Upper lobe of left lung (tissue), 6 donors: ENCODE results near the gene TTLL5. TPM values are rescaled to one million over a fixed set of nuclear protein-coding genes. Genes with fewer than 3 reads are reported as not detected.
"Not testable (repeated sequence)": the region's sequence is repeated elsewhere in the genome, so short reads cannot be mapped to it uniquely, and the experiment has no call there.

ENCODE experiments used
- ATAC-seq, 2 donors: fragments of 200-7000 bp; cut with Tn5 transposase; one replicate each; pipeline ENCODE4 v1.9.1; 2022; ENCODE audit warnings: mild to moderate bottlenecking in 2 of 2, moderate library complexity in 2 of 2; ENCODE audit not compliant: low FRiP score in 2 of 2
- DNase-seq, 2 donors: peaks; one replicate each; pipeline ENCODE4 v3.0.0-alpha.2; 2019 to 2020
- H3K27ac ChIP-seq, 4 donors: fragments of 200-600 bp; sonication (generic); one replicate each; pipeline ENCODE4 v1.5.1; 2016 to 2019
- H3K27me3 ChIP-seq, 4 donors: fragments of 200-600 bp; sonication (generic); one replicate each; pipeline ENCODE4 v1.5.1; 2017 to 2019
- H3K36me3 ChIP-seq, 4 donors: fragments of 200-600 bp; sonication (generic); one replicate each; pipeline ENCODE4 v1.5.1; 2016 to 2019
- H3K4me1 ChIP-seq, 4 donors: fragments of 200-600 bp; sonication (generic); one replicate each; pipeline ENCODE4 v1.5.1; 2018 to 2019
- H3K4me3 ChIP-seq, 4 donors: fragments of 200-600 bp; sonication (generic); one replicate each; pipeline ENCODE4 v1.5.1; 2017 to 2019; ENCODE audit warnings: mild to moderate bottlenecking in 2 of 4, moderate library complexity in 1 of 4
- H3K9me3 ChIP-seq, 4 donors: fragments of 200-600 bp; sonication (generic); one replicate each; pipeline ENCODE4 v1.5.1; 2018 to 2019
- EP300 ChIP-seq, 4 donors: sonication (generic); formaldehyde crosslinking; IDR thresholded peaks; one replicate each; pipeline ENCODE4 v1.5.1; 2017; ENCODE audit warnings: antibody characterized with exemption in 4 of 4, control low read depth in 2 of 4
- POLR2A ChIP-seq, 4 donors: fragments of 450-650 bp; IDR thresholded peaks; one replicate each; pipeline ENCODE4 v1.5.1; 2016 to 2017; ENCODE audit warnings: antibody characterized with exemption in 4 of 4, mild to moderate bottlenecking in 2 of 4
- POLR2AphosphoS5 ChIP-seq, 2 donors: sonication (generic); formaldehyde crosslinking; IDR thresholded peaks; one replicate each; pipeline ENCODE4 v1.5.1; 2017; ENCODE audit warnings: antibody characterized with exemption in 2 of 2
- WGBS, 2 donors: methylation state at CpG; one replicate each; pipeline ENCODE4 v1.1.5; 2017 to 2018; 5-methylcytosine and 5-hydroxymethylcytosine counted together
- total RNA-seq, 6 donors: library from RNA; depleted of rRNA in 4 of 6; stranded (reverse); fragments of >200 nt in 4 of 6; gene quantifications; one replicate each; pipeline versions ENCODE4 v1.1.0 to v1.2.1, GENCODE V29; 2016 to 2021
- TF ChIP-seq, protein P1 (sequence below), 6 experiments: fragments of 450-650 bp in 4 of 6; fragments of 200-600 bp in 2 of 6; sonication (generic) in 2 of 6; IDR thresholded peaks; one replicate each; pipeline ENCODE4 v1.5.1; 2016 to 2019; ENCODE audit warnings: antibody characterized with exemption in 6 of 6
- donor health status: DM: no; HTN: no; CAD: no; lungs with moderate emphysema.
- donor health status: DM: no; HTN: yes; CAD: no; lungs with severe emphysema.

The TTLL5 gene
- total RNA-seq, 6 donors from 2014 or later: 24.5 to 85.9 (median 33.5) TPM

DNA sequence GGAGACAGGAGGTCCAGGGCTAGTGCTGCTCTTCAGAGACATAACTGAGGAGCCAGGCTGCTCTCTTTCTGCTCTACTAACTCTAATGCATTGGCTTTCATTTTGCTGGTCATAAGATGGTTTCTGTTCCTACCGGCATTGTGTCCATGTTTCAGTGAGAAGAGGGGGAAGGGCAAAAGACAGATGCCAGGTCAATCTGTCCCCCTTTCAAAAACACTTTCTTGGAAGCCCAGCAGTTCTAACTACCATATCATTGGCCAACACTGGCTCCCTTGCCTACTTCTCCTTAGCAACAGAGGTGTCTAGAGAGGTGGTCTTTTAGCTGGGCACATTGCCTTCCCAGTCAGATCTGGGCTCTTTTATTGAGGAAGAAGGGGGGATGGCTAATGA is 256.9 kb downstream of the TTLL5 start:
- no peaks in the 10 kb centered on the region for H3K4me1 ChIP-seq
- H3K36me3 ChIP-seq: no peaks in the 10 kb centered on the region
- WGBS, 2 donors: 53 to 89% methylated on average over 1 of the region's 1 CpG
- no peak overlapping the region for H3K27ac ChIP-seq
- ATAC-seq: no peak
- no peaks in the 10 kb centered on the region for H3K27me3 ChIP-seq
- peaks cover 0 to 5% (median 0%) of the 10 kb centered on the region in 4 donors for H3K9me3 ChIP-seq
- DNase-seq: no peak
- TF ChIP-seq, protein P1, sequence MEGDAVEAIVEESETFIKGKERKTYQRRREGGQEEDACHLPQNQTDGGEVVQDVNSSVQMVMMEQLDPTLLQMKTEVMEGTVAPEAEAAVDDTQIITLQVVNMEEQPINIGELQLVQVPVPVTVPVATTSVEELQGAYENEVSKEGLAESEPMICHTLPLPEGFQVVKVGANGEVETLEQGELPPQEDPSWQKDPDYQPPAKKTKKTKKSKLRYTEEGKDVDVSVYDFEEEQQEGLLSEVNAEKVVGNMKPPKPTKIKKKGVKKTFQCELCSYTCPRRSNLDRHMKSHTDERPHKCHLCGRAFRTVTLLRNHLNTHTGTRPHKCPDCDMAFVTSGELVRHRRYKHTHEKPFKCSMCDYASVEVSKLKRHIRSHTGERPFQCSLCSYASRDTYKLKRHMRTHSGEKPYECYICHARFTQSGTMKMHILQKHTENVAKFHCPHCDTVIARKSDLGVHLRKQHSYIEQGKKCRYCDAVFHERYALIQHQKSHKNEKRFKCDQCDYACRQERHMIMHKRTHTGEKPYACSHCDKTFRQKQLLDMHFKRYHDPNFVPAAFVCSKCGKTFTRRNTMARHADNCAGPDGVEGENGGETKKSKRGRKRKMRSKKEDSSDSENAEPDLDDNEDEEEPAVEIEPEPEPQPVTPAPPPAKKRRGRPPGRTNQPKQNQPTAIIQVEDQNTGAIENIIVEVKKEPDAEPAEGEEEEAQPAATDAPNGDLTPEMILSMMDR (IDR thresholded peaks at IDR 0.05): no peak
- no peak for TF ChIP-seq POLR2A (IDR thresholded peaks at IDR 0.05)
- H3K4me3 ChIP-seq: no peak overlapping the region

DNA sequence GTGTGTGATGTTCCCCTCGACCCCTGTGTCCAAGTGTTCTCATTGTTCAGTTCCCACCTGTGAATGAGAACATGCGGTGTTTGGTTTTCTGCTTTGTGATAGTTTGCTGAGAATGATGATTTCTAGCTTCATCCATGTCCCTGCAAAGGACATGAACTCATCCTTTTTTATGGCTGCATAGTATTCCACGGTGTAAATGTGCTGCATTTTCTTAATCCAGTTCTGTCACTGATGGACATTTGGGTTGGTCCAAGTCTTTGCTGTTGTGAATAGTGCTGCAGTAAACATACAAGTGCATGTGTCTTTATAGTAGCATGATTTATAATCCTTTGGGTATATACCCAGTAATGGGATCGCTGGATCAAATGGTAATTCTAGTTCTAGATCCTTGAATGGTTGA is 259.4 kb downstream of the TTLL5 start:
- not testable (repeated sequence) for DNase-seq, H3K36me3 ChIP-seq, H3K4me1 ChIP-seq, ATAC-seq, H3K9me3 ChIP-seq, H3K4me3 ChIP-seq, H3K27ac ChIP-seq, H3K27me3 ChIP-seq
- 98 to 100% methylated on average over 4 of the region's 4 CpGs for WGBS, 2 donors

DNA sequence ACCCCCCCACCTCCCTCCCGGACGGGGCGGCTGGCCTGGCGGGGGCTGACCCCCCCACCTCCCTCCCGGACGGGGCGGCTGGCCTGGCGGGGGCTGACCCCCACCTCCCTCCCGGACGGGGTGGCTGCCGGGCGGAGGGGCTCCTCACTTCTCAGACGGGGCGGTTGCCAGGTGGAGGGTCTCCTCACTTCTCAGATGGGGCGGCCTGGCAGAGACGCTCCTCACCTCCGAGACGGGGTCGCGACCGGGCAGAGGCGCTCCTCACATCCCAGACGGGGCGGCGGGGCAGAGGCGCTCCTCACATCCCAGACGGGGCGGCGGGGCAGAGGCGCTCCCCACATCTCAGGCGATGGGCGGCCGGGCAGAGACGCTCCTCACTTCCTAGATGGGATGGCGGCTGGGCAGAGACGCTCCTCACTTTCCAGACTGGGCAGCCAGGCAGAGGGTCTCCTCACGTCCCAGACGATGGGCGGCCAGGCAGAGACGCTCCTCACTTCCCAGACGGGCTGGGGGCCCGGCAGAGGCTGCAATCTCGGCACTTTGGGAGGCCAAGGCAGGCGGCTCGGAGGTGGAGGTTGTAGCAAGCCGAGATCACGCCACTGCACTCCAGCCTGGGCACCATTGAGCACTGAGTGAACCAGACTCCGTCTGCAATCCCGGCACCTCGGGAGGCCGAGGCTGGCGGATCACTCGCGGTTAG is 264.2 kb downstream of the TTLL5 start:
- WGBS, 2 donors: 96 to 97% methylated on average over 5 to 42 of the region's 54 CpGs
- not testable (repeated sequence) for ATAC-seq, H3K27me3 ChIP-seq, H3K4me3 ChIP-seq, H3K36me3 ChIP-seq, H3K27ac ChIP-seq, H3K4me1 ChIP-seq, H3K9me3 ChIP-seq
- peak in 1 of 2 donors; percentile 58 for DNase-seq

DNA sequence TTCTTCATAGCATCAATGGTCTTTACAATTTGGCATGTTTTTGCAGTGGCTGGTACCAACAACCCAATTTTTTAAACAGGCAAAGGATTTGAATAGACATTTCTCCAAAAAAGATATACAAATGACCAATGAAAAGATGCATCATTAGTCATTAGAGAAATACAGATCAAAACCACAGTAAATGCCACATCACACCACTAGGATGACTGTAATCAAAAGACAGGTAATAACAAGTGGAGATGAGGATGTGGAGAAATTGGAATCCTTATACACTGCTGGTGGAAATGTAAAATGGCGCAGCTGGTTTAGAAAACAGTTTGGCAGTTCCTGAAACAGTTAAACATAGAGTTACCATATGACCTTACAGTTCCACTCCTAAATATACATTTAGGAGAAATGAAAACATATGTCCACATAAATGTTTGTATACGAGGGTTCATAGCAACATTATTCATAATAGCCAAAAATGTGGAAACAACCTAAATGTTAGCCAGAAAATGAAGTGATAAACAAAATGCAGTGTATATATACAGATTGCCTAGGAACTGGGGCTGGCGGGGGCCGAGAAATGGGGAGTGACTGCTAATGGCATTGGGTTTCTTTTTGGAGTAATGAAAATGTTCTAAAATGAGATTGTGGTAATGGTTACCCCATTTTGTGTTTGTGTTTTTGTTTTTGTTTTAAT is 265.5 kb downstream of the TTLL5 start:
- DNase-seq (no peak), ATAC-seq (no peak)
- Histone ChIP-seq H3K27ac (no peak overlapping the region), H3K27me3 (no peaks in the 10 kb centered on the region), H3K36me3 (no peaks in the 10 kb centered on the region), H3K9me3 (no peaks in the 10 kb centered on the region), H3K4me1 (no peaks in the 10 kb centered on the region), H3K4me3 (no peak overlapping the region)
- 94 to 99% methylated on average over 4 of the region's 4 CpGs for WGBS, 2 donors
- TF ChIP-seq POLR2AphosphoS5 (IDR thresholded peaks at IDR 0.05) (no peak), POLR2A (IDR thresholded peaks at IDR 0.05) (no peak), EP300 (IDR thresholded peaks at IDR 0.05) (no peak)
- TF ChIP-seq, protein P1 (IDR thresholded peaks at IDR 0.05): no peak

DNA sequence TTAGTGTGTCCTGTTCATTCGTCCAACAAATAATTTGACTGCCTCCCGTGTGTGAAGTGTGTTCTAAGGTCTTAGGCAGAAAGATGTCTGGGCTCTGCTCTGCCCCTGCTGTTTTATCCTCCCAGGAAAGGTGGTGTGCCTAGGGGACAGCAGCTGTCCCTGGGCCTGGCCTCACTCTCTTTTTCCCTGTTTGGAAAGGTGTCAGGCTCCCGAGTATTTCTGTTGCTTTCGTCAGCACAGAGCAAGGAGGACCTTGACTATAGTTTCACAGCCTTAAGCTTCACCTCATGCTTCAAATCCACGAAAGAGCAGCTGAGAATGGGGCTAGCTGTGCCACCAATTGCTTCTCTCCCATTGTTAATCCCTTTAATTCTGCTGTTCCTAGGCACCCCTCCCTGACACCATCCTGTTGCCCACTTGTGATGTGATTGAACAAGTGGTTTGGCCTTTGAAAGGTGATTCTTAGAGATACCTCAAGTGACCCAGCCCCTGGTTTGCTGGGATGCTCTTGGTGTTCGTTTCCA is 266.6 kb downstream of the TTLL5 start:
- no peaks in the 10 kb centered on the region for H3K27me3 ChIP-seq
- ATAC-seq (no peak), DNase-seq (no peak)
- TF ChIP-seq POLR2AphosphoS5 (IDR thresholded peaks at IDR 0.05): no peak
- no peak for TF ChIP-seq EP300 (IDR thresholded peaks at IDR 0.05)
- TF ChIP-seq, protein P1 (IDR thresholded peaks at IDR 0.05): no peak
- TF ChIP-seq POLR2A (IDR thresholded peaks at IDR 0.05): no peak
- WGBS, 2 donors: 76 to 95% methylated on average over 6 of the region's 6 CpGs
- H3K36me3 ChIP-seq: no peaks in the 10 kb centered on the region
- H3K27ac ChIP-seq: no peak overlapping the region
- no peaks in the 10 kb centered on the region for H3K9me3 ChIP-seq
- H3K4me3 ChIP-seq: no peak overlapping the region
- H3K4me1 ChIP-seq: no peaks in the 10 kb centered on the region
